Muscle layer of duodenum (tissue), 2 donors: Measurements from ENCODE around the gene ZNF467.

Experiments used
- H3K27ac ChIP-seq: one replicate; pipeline ENCODE4 v1.7.0; 2013; ENCODE audit warnings: mild to moderate bottlenecking, low read length
- H3K27me3 ChIP-seq: one replicate; pipeline ENCODE4 v1.7.0; 2013; ENCODE audit warnings: low read depth, mild to moderate bottlenecking, control low read depth, low read length
- H3K36me3 ChIP-seq, 2 donors: one replicate each; pipeline ENCODE4 v1.7.0; 2013; ENCODE audit warnings: low read length in 2 of 2, control low read depth in 1 of 2, mild to moderate bottlenecking in 1 of 2; ENCODE audit not compliant: insufficient read depth in 2 of 2, control insufficient read depth in 1 of 2
- H3K4me1 ChIP-seq, 2 donors: one replicate each; pipeline ENCODE4 v1.7.0; 2013; ENCODE audit warnings: low read length in 2 of 2, mild to moderate bottlenecking in 2 of 2, control low read depth in 1 of 2, moderate library complexity in 1 of 2; ENCODE audit not compliant: insufficient read depth in 2 of 2, control insufficient read depth in 1 of 2
- H3K4me3 ChIP-seq, 2 donors: one replicate each; pipeline ENCODE4 v1.7.0; 2013; ENCODE audit warnings: low read length in 2 of 2, low read depth in 1 of 2, mild to moderate bottlenecking in 1 of 2
- H3K9me3 ChIP-seq, 2 donors: one replicate each; pipeline ENCODE4 v1.7.0; 2013; ENCODE audit warnings: low read length in 2 of 2, control low read depth in 1 of 2, mild to moderate bottlenecking in 1 of 2; ENCODE audit not compliant: control insufficient read depth in 1 of 2
- donor health status: healthy.

Gene ZNF467

DNA sequence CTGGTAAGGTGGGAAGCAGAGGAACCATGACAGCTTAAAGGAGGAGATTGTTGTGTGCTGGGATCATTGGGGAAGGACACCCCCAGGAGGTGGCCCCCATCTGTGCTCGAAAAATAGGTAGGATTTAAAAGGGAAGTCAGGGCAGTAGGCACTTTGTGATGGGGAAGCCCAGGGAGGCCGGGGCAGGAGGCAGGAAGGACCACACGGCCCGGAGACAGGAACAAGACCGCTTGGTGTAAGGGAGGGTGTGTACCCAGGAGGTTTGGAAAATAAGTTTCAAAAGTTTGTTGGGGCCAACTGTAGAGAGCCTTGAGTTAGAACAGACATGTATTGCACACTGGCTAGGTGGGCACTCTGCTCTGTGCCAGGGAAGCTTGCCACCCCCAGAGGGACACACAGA lies 20.7 kb downstream of the ZNF467 start:
- H3K27me3 ChIP-seq, result no peaks in the 10 kb centered on the region
- no peaks in the 10 kb centered on the region for H3K4me1 ChIP-seq
- H3K27ac ChIP-seq, result no peak overlapping the region
- H3K9me3 ChIP-seq, result no peaks in the 10 kb centered on the region
- no peaks in the 10 kb centered on the region for H3K36me3 ChIP-seq
- no peak overlapping the region for H3K4me3 ChIP-seq

DNA sequence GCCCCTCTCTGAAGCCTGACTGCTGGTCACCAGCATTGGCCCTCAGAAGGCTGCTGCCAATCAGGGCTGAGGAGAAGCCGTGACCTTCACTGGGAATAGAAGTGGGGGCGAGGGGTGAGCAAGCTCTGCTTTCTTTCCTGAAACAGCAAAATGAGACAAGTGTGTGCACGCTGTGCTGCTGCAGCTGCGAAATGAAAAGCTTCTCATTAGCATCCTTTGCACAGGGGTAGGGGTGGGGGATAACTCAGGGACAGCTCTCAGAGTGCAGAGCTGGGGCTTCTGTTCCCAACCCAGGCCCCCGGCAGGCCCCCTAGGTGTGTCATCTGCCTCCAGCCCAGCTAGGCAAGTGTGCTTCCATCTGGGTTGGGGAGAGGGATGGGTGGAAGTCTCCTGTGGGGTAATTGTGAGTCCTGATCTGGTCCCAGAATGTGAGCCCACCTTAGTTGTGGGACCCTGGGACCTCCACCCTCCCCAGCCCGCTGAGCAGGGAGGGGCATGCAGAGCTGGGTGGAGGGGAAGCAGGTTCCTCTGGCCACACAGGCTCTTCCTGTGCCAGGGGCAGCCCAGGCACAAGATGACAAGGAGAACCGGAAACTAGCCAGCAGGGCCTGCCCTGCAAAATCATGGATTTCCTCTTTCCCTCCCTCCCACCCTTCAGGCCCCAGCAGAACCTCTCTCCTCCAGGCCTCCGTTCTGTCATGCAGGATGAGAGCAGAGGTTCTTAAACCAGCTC lies 22.2 kb downstream of the ZNF467 start:
- H3K36me3 ChIP-seq, result no peaks in the 10 kb centered on the region
- H3K4me1 ChIP-seq, result no peaks in the 10 kb centered on the region
- H3K27ac ChIP-seq, result no peak overlapping the region
- H3K4me3 ChIP-seq, result no peak overlapping the region
- no peaks in the 10 kb centered on the region for H3K27me3 ChIP-seq
- no peaks in the 10 kb centered on the region for H3K9me3 ChIP-seq

DNA sequence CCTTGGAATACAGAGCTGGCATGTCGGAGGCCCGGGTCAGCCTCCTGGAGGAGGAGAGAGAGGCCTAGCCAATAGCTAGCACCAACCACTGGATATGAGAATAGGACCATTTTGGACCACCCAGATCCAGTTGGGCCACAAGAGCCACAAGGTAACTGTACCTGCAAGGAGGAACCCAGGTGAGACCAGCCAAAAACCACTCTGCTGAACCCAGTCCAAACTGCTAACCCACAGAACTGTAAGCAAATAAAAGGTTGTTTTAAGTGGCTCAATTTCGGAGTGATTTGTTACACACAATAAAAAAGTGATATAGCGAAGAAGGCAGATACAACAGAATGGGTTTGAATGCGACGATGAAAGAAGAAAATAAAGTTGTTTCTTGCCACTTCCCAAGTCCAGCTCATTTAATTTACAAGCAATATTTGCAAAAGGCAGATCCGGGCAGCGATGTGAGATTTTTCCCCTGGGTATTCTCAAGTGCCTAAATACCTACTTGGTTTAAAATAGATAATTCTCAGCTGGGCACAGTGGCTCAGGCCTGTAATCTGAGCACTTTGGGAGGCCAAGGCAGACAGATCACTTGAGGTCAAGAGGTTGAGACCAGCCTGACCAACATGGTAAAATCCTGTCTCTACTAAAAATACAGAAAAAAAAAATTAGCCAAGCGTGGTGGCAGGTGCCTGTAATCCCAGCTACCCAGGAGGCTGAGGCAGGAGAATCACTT lies 23.1 kb downstream of the ZNF467 start:
- Histone ChIP-seq H3K27ac (no peak overlapping the region), H3K4me1 (no peaks in the 10 kb centered on the region), H3K27me3 (no peaks in the 10 kb centered on the region), H3K9me3 (no peaks in the 10 kb centered on the region), H3K36me3 (no peaks in the 10 kb centered on the region), H3K4me3 (no peak overlapping the region)

DNA sequence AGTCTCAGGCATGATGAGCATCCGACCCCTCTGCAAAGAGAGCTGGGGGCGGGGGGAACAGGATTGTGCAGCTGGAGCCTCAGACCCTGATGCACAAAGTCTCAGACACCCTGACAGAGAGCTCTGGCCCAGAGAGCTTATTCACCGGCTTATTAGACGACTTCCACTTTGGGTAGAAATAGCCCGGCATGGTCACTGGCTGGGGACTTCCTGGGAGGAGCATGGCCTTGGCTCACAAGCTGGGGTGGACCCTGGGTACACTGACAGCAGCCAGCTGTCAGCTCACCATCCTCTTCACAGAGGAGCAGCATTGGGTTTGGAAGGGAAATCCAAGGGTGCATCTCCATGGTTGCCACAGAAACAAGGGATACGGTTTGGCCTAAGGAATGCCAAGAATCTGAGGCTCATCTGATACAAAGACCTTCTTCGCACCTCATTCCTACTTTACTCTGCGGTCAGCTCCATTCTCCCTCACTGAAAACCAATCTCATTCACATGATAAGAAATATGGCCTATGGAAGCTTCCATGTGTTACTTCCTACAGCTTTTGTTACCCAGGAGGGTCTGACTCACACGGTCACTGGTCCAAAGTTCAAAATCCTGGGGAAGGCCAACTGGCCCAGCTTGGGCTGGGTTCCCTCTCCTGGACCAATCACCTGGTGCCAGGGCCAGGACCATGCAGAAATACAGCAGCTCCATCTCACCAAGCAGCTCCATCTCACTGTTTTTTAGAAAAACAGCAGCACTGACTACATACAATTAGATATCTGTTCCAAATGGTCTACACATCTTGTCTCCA lies 25.1 kb downstream of the ZNF467 start:
- no peaks in the 10 kb centered on the region for H3K4me1 ChIP-seq
- no peak overlapping the region for H3K4me3 ChIP-seq
- no peaks in the 10 kb centered on the region for H3K36me3 ChIP-seq
- no peak overlapping the region for H3K27ac ChIP-seq
- no peaks in the 10 kb centered on the region for H3K27me3 ChIP-seq
- H3K9me3 ChIP-seq, result no peaks in the 10 kb centered on the region

DNA sequence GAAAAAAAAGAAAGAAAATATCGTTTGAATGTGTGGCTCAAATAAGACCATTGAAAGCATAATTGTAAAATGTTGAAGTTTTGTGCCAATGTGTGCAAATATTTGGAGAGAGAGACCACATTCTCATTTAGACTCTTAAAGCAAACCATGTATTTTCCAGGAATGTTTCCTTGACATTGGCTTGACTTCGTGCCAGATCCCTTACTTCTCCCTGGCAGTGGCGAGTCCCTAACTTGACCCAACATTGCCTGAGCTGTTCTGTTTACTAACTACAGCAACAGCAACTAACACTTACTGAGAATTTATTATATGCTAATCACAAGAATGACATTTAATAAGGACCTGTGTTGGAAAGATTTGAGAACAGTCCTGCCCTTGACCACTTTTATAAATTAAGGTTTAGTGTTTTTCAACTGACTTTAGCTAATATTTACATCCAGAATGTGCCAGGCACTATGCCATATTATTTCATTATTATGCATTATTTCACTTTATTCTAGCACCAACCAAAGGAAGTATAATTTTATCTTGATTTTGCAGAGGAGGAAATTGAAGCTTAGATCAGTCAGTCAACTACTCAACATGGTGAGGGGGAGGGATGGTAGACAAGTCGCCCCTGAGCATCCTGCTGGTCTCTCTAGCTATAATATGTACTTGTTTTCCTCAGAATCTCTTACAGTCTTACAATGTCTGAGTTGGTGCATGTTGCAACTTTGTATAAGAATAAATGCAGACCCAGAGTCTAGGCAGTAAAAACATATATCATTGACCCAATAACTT lies 29.7 kb downstream of the ZNF467 start:
- Histone ChIP-seq H3K9me3 (no peaks in the 10 kb centered on the region), H3K27me3 (no peaks in the 10 kb centered on the region), H3K4me3 (no peak overlapping the region), H3K27ac (no peak overlapping the region), H3K4me1 (peaks cover 4 to 13% of the 10 kb centered on the region in 2 donors), H3K36me3 (no peaks in the 10 kb centered on the region)

DNA sequence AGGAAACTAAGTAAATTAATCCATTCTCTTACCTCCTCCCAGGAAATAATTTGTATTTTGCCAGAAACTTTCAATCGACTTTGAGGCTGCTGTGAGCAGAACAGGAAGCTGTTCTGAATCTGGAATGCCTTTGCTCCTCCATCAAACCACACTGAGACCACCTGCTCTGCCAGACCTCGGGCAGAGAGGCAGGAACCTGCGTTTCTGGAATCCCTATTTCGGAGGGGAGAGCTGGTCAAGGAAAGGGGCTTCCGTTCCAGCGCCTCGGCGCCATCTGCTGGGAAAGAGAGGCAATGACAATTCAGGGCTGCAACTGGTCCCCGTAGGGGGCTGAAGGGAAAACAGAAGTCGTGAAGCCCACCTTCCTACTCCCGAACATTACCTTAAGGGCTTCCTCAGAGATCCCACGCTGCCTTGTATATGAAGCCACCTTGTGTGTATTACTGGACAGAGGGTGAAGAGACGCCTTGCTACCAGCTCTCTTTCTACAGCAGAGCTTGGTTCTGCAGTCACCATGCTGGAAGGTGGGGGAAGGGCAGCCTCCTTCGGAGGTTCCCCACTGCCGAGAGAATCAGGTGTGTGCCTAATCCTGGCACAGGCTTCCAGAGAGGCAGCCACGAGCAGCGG lies 31.2 kb downstream of the ZNF467 start:
- no peak overlapping the region for H3K27ac ChIP-seq
- H3K4me3 ChIP-seq, result peak overlapping the region; percentile 60 to 78
- no peaks in the 10 kb centered on the region for H3K27me3 ChIP-seq
- H3K36me3 ChIP-seq, result no peaks in the 10 kb centered on the region
- peaks cover 4 to 13% of the 10 kb centered on the region in 2 donors for H3K4me1 ChIP-seq
- H3K9me3 ChIP-seq, result no peaks in the 10 kb centered on the region

DNA sequence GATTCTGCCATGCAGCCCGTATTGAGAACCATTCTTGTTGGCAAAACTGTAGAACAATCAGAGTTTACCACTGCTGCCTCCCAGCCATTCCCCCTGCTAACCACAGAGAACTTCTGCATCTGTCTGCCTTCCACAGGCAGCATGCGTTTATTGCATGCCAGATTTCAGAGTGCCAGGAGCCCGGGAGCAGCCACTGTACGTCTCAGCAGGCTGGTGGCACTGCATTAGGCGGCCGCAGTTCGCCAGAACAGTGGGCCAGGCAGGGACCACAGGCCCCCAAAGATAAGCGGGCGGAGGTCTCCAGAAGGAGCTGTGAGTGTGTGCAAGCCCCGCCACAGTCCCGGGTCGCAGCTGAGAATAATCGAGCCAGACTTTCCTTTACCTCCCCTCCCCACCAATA lies 31.8 kb downstream of the ZNF467 start:
- Histone ChIP-seq H3K4me3 (peak overlapping the region; percentile 60 to 78), H3K9me3 (no peaks in the 10 kb centered on the region), H3K4me1 (peaks cover 4 to 13% of the 10 kb centered on the region in 2 donors), H3K27me3 (no peaks in the 10 kb centered on the region), H3K27ac (no peak overlapping the region), H3K36me3 (no peaks in the 10 kb centered on the region)

DNA sequence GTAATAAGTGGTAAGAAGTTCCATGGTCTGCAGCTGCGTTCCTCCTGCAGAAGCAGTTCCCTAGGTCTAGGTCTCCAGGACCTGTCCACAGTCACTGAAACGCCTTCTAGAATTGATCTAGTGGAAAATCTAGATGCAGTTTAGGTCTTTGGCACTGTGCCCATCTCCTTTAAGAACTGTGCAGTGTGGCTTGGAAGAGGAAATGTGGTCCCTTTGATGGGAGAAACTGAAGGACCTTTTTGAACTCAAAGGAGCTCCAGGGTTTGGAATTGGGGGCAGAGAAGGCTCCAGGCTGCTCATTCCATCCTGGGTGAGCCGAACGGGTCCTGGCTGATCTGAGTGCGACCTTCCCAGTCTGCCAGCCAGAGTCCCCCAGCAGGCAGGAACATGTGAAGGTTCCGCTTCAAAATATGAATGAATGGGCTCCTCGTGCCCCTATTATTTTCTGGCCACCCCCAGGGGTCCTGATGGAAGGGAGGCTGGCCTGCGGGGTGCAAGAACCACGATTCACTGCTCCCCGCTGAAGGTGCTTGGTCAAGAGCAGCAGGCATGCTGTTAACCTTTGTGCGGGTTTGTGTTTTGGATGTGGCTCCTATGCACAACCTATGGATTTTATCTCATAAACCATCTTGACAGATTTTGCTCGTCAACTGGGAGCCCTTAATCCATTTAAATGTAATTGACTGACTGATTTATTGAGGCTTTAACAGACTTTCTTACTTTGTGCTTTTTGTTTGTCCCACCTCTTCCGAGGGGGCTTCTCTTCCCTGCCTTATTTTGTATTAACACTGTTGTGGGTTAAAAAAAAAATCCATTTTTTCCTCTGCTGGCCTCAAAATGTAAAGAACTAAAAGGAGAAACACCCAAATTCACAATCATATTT lies 36.7 kb downstream of the ZNF467 start:
- Histone ChIP-seq H3K9me3 (no peaks in the 10 kb centered on the region), H3K27me3 (no peaks in the 10 kb centered on the region), H3K36me3 (peaks cover 4 to 21% of the 10 kb centered on the region in 2 donors), H3K27ac (no peak overlapping the region), H3K4me3 (no peak overlapping the region), H3K4me1 (peaks cover 0 to 2% of the 10 kb centered on the region in 2 donors)

DNA sequence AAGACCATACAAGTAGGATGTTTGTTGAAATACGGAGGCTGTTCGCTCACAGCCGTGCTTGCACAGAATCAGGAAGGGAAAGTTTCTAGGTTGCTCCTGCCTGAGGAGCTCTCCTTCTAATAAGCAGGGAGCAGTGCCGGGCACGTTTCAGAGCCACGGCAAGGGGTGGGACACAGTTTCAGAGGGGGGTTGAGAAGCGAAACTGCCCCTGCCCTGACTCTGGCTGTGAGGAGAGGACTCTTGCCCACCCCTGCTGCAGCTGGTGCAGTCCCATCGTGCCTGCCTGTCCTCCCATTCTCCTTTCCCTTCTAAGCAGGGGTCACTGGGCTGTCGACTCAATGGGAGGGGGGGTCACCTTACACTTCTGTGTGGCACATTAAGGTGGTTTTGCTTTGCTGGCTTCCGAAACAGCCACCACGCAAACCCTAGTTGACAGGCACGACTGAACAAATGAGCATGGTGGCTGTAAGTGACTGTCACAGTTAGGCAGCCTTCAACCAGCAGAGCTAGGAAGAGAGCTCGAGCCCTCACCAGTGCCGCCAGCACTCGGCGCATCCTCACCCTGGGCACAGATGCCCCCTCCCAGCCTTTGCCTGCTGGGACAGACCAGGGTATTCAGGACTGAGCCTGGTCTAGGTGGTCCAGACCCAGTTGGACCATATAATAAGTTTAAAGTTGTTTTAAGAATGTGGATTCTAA lies 37.5 kb downstream of the ZNF467 start:
- no peaks in the 10 kb centered on the region for H3K9me3 ChIP-seq
- H3K36me3 ChIP-seq, result peaks cover 7 to 29% of the 10 kb centered on the region in 2 donors
- no peaks in the 10 kb centered on the region for H3K4me1 ChIP-seq
- H3K27me3 ChIP-seq, result no peaks in the 10 kb centered on the region
- no peak overlapping the region for H3K4me3 ChIP-seq
- H3K27ac ChIP-seq, result no peak overlapping the region
